AG04449 (cell line): ENCODE data around the gene AAMDC.

Source experiments
- CTCF ChIA-PET: fragments of 350-600 bp; formaldehyde crosslinking; extraction: SDS; loops from one replicate; lab custom pipeline; 2021; ENCODE audit warnings: antibody characterized with exemption; lab: Yijun Ruan, JAX
- POLR2A ChIA-PET: fragments of 400-600, 350-600 bp; formaldehyde crosslinking; extraction: SDS; loops from one replicate; lab custom pipeline; 2020; ENCODE audit warnings: antibody characterized with exemption, inconsistent platforms; lab: Yijun Ruan, JAX
- DNase-seq: peaks from one replicate; pipeline ENCODE4 v3.0.0-alpha.2; 2010; ENCODE audit warnings: low read depth, low spot score
- H3K4me3 ChIP-seq: 2 replicates; pipeline ENCODE4 v1.5.1; 2011; ENCODE audit warnings: low read depth, mild to moderate bottlenecking, control low read depth, low read length
- TF ChIP-seq, protein P1 (sequence below): IDR thresholded peaks from one replicate; pipeline ENCODE4 v1.5.1; 2011; ENCODE audit warnings: mild to moderate bottlenecking, moderate library complexity, low read length, control low read depth, inconsistent platforms; ENCODE audit not compliant: insufficient read depth; ENCODE audit errors: missing control alignments

The AAMDC gene

DNA sequence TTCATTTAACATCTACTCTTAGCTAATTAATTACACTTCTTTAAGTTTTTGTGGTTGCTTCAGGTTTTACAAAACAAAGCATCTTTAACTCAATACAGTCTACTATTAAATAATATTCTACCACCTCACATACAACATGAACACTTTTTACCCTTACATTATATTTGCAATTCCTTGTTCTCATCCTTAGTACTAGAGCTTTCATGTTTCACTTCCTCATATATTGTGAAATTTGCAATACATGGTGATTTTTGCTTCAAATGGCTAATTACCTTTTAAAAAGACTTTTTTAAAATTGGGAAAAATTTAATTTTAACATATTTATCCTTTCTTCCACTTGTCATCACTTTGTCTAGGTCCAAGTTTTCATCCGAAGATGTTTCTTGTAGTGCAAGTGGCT lies 37.9 kb upstream of the AAMDC start:
- no peak overlapping the region for H3K4me3 ChIP-seq
- DNase-seq = no peak
- ChIA-PET POLR2A (no interaction called here), CTCF (interaction anchor here (1.0 kb wide), 2 partner anchors 13 to 263 kb away, joined by 3 read pairs; no protein-coding TSS in a partner anchor)
- TF ChIP-seq, protein P1, sequence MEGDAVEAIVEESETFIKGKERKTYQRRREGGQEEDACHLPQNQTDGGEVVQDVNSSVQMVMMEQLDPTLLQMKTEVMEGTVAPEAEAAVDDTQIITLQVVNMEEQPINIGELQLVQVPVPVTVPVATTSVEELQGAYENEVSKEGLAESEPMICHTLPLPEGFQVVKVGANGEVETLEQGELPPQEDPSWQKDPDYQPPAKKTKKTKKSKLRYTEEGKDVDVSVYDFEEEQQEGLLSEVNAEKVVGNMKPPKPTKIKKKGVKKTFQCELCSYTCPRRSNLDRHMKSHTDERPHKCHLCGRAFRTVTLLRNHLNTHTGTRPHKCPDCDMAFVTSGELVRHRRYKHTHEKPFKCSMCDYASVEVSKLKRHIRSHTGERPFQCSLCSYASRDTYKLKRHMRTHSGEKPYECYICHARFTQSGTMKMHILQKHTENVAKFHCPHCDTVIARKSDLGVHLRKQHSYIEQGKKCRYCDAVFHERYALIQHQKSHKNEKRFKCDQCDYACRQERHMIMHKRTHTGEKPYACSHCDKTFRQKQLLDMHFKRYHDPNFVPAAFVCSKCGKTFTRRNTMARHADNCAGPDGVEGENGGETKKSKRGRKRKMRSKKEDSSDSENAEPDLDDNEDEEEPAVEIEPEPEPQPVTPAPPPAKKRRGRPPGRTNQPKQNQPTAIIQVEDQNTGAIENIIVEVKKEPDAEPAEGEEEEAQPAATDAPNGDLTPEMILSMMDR = no peak

DNA sequence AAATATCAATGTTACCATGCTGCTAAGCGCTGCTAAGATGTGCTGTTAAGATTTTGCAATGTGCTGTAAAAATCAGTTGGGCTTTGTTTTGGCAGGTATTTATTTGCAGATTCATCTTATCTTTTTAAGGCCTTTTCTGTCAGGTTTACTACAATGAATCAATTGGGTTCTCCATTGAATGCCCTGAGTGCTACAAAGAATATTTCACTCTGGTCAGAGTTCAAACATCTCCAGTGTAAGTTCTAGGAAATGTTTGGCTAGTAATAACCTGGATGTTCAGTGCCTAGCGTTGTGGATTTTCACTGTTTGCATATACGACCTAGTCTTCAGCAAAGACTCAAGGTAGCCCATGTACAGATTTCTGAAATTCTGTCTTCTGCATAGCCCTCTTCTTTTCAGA lies 36.4 kb upstream of the AAMDC start:
- ChIA-PET POLR2A (no interaction called here), CTCF (no interaction called here)
- no peak for DNase-seq
- TF ChIP-seq, protein P1 = no peak
- H3K4me3 ChIP-seq = no peak overlapping the region

DNA sequence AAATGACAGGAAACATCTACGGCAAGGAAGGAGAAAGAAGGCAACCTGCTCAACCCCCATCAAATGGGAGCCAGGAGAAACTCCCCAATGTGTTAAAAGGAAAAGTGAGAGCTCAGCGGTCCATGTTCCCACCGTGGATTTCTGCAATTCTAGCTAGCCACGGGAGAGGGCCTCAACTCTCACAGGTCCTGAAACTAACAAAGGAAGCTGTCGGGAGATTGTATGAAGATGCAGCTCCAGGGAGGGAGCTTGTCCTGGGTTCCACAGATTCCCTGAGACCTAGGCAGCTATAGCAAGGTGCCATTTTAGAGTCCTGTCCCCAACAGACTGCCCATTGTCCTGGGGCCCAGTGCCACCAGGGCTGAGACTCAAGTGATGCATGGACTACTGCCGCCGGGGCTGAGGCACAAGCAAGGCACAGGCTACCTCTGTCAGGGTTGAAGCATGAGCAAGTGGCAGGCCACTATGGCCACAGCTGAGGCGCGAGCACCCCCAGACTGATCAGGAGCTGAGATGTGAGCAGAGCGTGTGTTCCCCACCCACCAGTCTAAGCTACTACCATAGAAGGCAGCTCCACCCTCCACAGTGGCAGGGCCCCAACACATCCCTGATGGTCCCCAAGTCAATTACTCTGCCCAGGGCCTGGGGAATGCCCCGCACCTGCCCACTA lies 31.7 kb upstream of the AAMDC start:
- TF ChIP-seq, protein P1 = no peak
- ChIA-PET POLR2A (no interaction called here), CTCF (interaction anchor here (0.8 kb wide), 1 partner anchor 257 kb away, joined by 3 read pairs; no protein-coding TSS in a partner anchor)
- DNase-seq = no peak
- H3K4me3 ChIP-seq = no peak overlapping the region

DNA sequence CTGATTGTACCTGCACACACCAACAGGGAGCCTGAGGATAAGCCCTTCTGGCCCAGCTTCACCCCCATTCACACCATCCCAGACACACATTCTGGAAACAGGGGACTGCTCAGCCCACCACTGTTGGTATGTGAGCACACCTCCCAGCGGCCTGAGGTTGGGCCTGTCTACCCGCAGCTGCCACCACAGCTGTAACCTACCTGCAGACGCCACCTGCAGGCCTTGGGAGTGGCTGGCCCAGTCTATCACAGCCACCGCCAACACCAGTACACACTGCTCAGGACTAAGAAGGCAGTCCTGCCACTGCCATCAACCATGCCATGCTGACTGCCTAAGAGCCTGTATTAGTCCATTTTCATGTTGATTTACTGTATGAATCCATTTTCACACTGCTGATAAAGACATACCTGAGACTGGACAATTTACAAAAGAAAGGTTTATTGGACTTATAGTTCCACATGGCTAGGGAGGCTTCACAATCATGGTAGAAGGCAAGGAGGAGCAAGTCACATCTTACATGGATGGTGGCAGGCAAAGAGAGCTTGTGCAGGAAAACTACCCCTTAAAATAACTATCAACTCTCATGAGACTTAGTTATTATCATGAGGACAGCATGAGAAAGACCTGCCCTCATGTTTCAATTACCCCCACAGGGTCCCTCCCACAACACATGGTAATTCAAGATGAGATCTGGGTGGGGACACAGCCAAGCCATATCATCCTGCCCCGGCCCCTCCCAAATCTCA lies 31.0 kb upstream of the AAMDC start:
- ChIA-PET POLR2A (no interaction called here), CTCF (no interaction called here)
- DNase-seq = no peak

DNA sequence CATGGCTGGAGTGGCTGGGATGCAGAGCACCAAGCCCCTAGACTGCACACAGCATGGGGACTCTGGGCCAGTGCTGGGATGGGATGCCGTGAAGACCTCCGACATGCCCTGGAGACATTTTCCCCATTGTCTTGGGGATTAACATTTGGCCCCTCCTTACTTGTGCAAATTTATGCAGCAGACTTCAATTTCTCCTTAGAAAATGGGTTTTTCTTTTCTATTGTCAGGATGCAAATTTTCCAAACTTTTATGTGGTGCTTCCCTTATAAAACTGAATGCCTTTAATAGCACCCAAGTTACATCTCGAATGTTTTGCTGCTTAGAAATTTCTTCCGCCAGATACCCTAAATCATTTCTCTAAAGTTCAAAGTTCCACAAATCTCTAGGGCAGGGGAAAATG lies 29.6 kb upstream of the AAMDC start:
- no peak overlapping the region for H3K4me3 ChIP-seq
- TF ChIP-seq, protein P1 = no peak
- ChIA-PET POLR2A (no interaction called here), CTCF (no interaction called here)
- no peak for DNase-seq

More for the DNA sequence above, 31.0 kb upstream of the AAMDC start:
- TF ChIP-seq, protein P1 = no peak
- no peak overlapping the region for H3K4me3 ChIP-seq

DNA sequence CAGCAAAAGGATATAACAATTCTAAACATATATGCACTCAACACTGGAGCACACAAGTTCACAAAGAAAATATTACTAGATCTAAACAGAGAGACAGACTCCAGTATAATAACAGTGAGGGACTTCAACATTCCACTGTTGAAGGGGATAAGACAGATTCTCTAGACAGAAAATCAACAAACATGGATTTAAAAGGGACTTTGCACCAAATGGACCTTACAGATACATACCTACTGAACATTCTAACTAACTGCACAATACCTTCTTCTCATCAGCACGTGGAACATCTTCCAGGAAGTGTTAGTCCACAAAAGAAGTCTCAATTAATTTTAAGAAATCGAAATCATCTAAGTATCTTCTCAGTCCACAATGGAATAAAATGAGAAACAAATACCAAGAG lies 27.0 kb upstream of the AAMDC start:
- ChIA-PET CTCF (interaction anchor here (1.2 to 1.4 kb wide), 2 partner anchors 8 to 206 kb away, joined by 3 read pairs; no protein-coding TSS in a partner anchor), POLR2A (no interaction called here)
- TF ChIP-seq, protein P1 = no peak
- H3K4me3 ChIP-seq = no peak overlapping the region
- DNase-seq = no peak
